Activated CD8-positive, alpha-beta memory T cell treated with anti-CD3 and anti-CD28 coated beads, Interleukin-2, amount 50 U/mL, for 1 hour (primary cell): ENCODE measurements around the gene MAPKAP1.
"Not testable (repeated sequence)": the region's sequence is repeated elsewhere in the genome, so short reads cannot be mapped to it uniquely, and the experiment has no call there.

Source experiments
- DNase-seq: peaks from one replicate; pipeline ENCODE4 v3.0.0-alpha.2; 2020; ENCODE audit errors: extremely low read depth

MAPKAP1 gene

GRCh38 chr9:125730168-125730567 is 23.2 kb upstream of the MAPKAP1 start:
- DNase-seq, result no peak

DNA sequence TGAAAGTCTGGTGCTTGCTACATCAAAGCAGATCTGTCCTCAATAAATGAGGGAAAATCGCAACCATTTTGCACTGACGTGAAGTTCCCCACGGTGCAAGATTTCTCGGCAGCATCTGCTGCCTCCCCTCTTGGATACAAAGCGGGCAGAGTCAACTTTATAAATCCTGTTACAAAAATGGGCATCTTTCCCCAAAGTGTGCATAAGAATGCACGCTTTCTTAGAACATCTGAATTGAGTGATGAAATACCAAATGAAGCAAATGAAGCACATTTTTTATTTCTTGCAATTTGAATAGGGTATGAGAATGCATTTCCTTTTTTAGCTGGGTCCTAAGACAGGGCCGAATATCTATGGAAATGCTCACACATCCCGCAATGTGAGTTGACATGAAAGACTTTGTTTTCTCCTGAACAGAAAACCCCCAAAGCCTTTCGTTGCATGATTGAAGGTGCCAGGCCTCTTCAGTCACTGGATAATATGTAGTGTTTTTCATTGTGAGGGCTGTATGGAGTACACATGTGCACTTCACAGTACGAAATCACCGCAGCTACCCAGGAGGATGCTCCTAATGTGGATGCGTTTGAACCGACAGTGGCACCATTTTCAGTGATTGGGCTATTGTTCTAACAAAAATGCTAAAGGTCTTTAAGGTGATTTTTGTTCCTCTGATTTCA is 19.6 kb upstream of the MAPKAP1 start:
- no peak for DNase-seq

DNA sequence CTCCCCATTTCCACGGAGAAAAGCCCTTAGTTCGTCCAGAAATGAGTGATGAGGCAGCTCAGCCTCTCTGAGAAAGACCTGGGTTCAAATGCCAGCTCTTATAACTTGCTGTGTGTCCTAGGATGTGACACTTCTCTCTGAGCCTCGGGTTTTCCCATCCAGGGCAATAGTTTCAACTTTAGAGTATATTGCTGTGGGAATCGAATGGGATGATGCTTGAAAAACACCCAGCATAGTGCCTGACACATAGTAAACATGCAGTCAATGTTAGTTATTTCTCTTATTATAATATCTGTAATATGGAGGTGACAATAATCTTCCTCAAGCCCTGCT is 430 bp upstream of the MAPKAP1 start:
- no peak for DNase-seq

DNA sequence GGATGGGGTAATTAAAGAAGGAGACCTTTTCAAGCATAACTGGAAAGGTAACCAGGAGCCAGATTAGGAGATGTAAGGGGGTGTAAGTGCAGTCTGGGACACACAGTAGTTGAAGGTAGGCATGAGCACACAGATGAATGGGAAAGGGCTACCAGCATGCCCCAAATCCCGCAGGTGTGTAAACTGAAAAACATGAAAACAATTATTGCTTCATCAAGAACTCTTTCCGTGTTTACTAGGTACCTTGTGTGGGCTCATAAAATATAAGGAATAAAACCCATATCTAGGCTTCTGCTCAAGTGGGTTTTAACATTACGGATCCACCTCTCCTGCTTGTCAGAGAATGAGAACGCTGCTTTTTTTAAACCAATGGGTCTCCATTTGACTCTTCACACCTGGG is 1.1 kb downstream of the MAPKAP1 start:
- no peak for DNase-seq

DNA sequence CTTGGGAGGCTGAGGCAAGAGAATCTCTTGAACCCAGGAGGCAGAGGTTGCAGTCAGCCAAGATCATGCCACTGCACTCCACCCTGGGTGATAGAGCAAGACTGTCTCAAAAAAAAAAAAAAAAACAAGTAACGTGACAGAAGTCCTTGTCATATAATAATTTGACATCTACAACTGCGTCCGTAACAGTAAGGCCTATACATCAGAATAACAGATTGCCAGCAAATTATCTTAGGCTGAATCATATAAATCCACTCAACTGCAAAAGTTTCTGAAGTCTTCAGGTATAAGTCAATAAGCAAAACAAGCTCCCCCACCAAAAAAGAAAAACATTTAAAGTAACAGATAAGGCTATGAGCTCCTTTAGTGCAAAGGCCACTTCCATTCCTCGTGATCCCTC is 3.3 kb downstream of the MAPKAP1 start:
- no peak for DNase-seq

DNA sequence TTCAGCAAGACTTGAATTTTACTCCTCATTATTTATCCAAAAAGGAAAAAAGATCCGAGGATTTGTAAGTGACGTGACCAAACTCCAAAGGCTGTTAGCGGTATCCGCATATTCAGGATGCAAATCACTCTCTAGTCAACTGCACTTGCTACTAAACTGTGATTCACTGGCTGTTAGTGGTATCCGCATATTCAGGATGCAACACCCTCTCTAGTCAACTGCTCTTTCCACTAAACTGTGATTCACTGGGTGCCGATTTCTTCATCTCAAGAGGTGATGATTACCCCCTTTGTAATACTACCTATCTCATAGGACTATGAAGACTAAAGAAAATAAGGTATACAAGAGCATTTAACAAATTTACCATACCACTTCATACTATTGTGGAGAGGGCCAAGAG is 5.7 kb downstream of the MAPKAP1 start:
- no peak for DNase-seq

DNA sequence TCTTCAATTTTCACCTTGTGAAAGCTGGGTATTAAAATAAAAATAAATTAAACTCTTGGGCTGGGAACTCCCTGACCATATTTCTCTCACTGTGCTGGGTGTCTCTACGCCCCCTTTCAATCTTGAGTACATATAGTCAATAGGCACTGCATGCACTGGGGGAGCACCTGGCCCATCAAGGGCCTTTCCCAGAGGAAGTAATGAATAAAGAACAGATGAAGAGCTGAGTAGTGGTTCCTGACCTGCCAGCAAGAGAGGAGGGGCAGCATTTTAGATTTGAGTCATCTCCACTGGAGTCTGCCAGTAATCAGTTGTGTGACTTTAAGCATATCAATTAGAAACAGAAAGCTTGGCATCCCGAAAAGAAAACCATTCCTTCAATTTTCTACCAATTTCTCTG is 6.2 kb downstream of the MAPKAP1 start:
- no peak for DNase-seq

DNA sequence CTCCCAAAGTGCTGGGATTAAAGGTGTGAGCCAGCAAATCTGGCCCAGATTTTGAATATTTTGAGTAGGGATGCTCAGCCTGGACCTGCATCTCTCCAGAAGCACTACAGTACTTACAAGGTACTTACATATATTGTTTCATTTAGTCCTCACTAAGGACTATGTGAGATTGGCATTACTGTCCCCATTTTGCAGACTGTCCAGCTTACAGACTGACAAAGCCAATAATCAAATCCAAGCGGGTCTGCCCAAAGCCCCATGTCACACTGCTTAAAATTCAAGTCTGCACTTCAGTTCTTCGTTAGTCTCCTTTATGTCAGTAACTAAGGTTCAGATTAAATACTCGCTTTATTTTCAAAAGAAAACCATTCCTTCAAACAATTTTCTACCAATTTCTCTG is 7.1 kb downstream of the MAPKAP1 start:
- DNase-seq, result no peak

DNA sequence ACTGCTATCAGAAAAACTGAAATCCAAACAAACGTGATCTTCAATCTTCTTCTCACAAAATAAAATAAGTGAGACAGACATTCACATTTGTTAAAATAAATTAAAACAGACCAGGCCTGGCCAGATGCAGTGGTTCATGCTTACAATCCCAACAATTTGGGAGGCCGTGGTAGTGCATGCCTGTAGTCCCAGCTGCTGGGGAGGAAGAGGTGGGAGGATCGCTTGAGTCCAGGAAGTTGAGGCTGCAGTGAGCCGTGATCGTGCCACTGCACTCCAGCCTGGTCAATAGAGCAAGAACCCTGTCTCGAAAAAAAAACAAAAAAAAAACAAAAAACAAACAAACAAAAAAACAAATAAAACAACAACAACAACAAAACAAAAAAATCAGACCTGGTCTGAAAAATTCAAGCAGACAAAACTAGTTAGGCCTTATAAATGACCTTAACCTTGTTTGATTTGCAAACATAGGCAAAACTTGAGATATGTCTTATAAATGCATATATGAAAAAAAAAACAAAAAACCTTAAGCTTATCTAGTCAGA is 10.8 kb downstream of the MAPKAP1 start:
- DNase-seq, result no peak

DNA sequence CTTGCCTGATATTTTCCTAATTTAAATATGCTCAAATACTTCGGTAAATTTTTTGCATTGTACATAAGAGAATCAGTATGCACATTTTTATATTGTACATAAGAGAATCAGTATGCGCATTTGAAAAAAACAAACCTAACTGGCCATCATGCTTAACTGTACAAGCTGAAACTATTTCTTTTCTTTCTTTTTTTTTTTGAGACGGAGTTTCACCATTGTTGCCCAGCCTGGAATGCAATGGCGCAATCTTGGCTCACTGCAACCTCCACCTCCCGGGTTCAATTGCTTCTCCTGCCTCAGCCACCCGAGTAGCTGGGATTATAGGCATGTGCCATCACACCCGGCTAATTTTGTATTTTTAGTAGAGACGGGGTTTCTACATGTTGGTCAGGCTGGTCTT is 11.5 kb downstream of the MAPKAP1 start:
- DNase-seq, result not testable (repeated sequence)

- DNase-seq, result no peak
These were observed 12.5 kb downstream of the MAPKAP1 start for GRCh38 chr9:125694478-125694877.

DNA sequence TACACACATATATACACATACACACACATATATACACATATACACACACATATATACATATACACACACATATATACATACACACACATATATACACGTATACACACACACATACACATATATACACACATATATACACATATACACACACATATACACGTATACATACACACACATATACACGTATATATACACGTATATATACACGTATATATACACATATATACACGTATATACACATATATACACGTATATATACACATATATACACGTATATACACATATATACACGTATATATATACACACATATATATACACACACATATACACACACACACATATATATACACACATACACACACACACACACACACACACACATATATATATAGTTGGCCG is 13.5 kb downstream of the MAPKAP1 start:
- not testable (repeated sequence) for DNase-seq

DNA sequence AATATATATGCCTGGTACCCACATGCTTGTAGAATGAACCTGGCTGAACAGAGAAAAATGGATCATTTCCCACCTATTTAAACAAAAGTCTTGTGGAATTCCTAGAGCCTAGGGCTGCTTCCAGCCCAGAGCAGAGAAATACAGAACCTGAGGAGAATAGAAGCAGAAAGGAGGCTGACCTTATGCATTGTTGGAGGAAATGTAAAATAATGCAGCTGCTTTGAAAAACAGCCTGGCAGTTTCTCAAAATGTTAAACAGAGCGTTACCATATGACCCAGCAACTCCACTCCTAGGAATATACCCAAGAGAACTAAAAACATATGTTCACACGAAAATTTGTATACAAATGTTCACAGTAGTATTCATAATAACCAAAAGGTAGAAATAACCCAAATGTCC is 15.1 kb downstream of the MAPKAP1 start:
- no peak for DNase-seq

DNA sequence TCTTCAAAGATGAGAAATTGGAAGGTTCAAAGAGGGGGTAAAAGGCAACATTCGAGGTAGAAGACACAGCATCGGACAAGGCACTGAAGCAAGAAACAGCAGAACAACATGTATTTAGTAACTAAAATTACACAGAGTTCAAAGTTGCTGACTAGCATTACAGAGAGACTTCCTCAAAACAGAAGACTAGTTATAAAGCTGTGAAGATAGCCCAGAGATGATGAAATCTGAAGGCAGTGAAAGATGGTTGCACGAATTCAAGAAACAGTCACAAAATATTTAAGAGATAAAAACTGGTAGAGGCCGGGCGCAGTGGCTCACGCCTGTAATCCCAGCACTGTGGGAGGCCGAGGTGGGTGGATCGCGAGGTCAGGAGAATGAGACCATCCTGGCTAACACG is 16.3 kb downstream of the MAPKAP1 start:
- no peak for DNase-seq

- DNase-seq, result no peak
These were observed 19.7 kb downstream of the MAPKAP1 start for GRCh38 chr9:125687163-125687863.

DNA sequence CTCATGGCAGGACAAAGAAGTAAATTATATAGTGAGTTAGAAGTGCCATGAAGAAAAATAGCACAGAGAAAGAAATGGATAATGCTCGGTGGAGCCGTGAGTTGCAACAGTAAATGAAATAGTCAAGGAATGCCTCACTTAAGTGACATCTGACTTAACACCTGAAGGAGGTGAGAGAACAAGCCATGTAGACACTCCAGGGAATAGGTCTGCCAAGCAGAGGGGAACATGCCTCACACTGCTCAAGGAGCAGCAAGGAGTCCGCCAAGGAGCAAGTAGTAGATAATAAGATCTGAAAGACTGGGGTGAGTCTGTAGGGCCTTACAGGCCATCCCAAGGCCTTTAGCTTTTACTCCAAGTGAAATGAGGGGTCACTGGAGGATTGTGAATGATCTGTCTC is 21.8 kb downstream of the MAPKAP1 start:
- no peak for DNase-seq

GRCh38 chr9:125683486-125683885 is 23.5 kb downstream of the MAPKAP1 start:
- no peak for DNase-seq

DNA sequence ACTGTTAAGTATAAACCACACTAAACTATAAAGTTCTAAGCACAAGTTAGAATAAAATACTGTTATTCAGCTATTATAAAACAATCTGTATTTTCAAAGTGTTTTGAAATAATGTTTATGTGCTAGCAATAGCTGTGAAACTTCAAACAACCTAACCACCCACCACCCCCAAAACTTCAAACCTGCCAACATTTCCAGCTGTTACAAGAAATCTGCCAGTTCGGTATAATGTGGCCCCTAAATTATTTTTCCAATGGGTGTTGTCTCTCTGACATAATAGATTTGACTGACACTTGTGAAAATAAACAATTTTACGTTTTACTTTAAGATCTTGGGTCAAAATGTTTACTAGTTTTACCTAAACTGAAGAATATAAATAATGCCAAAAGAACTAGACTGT is 24.7 kb downstream of the MAPKAP1 start:
- DNase-seq, result no peak

- no peak for DNase-seq
These were observed 25.4 kb downstream of the MAPKAP1 start for GRCh38 chr9:125681657-125682056.

DNA sequence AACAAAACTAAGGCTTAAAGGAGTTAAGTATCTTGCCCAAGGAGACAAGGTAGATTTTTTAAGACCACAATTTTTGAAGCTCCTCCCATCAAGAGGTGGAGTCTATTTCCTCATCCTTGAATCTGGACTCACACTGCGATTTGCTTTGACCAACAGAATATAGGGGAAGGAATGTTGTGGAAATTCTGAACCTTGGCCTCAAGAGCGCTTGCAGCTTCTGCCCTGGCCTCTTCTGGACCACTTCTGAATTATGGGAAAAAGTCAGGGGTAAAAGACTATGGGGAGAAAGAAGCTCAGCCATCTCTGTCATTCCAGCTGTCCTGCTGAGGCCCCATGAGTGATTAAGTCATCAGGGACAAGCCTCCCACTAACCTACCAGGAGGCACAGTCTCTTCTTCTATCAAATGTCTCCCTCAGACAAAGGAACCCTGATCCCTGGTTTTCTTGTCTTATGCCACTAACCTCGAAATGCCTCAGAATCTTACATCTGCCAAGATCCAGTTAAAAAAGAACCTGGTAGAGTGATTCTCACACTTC is 25.9 kb downstream of the MAPKAP1 start:
- no peak for DNase-seq

- no peak for DNase-seq
These were observed 26.6 kb downstream of the MAPKAP1 start for GRCh38 chr9:125680445-125680844.

DNA sequence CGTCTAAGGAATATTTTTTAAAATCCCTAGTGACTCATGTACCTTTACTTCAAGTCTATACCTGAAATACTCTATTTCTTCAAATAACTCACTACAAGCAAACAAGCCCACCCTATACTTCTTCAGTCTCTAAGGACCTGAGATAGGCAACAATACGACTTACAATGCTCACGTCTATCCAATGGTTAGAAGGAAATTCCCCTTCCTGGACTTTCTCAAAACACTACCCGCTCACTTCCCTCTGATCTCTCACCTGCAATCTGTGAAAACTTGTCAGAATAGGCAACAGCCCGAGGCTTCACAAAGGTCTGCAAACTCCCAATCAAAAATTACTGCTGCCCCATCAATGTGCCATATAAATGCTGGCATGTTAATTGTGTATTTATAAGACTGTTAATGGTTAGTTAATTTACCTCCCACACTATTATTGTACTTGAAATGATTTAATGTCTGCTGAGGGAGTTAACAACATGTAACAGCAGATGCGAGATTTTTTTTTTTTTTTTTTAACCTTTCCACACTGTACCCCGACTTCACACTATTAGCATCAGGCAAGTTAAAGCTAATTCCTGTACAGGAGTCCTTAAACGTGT is 27.3 kb downstream of the MAPKAP1 start:
- no peak for DNase-seq
